HUES64 (cell line): ENCODE results near the gene PPT2.

Source experiments
- H3K27ac ChIP-seq: 2 replicates; pipeline ENCODE4 v1.7.0; 2013; ENCODE audit warnings: low read depth, low read length, inconsistent platforms
- H3K27me3 ChIP-seq: 2 replicates; pipeline ENCODE4 v1.6.1; 2013; ENCODE audit warnings: mild to moderate bottlenecking, low read length; ENCODE audit not compliant: insufficient read depth
- H3K36me3 ChIP-seq: 2 replicates; pipeline ENCODE4 v1.6.1; 2013; ENCODE audit warnings: mild to moderate bottlenecking, low read length; ENCODE audit not compliant: insufficient read depth
- H3K4me1 ChIP-seq: 2 replicates; pipeline ENCODE4 v1.6.1; 2013; ENCODE audit warnings: mild to moderate bottlenecking, low read length, moderate library complexity; ENCODE audit not compliant: insufficient read depth
- H3K4me3 ChIP-seq: 2 replicates; pipeline ENCODE4 v1.5.1; 2013; ENCODE audit warnings: mild to moderate bottlenecking, low read length, moderate library complexity
- H3K9ac ChIP-seq: 2 replicates; pipeline ENCODE4 v1.6.1; 2013; ENCODE audit warnings: mild to moderate bottlenecking, low read depth, low read length
- H3K9me3 ChIP-seq: 2 replicates; pipeline ENCODE4 v1.6.1; 2013; ENCODE audit warnings: low read depth, low read length; ENCODE audit not compliant: insufficient read depth
- WGBS: fragments of 150-250, 120-280 bp; methylation state at CpG from one replicate; pipeline ENCODE4 v1.1.7; 2013; ENCODE audit warnings: missing lambda C conversion rate; 5-methylcytosine and 5-hydroxymethylcytosine counted together

The PPT2 gene

DNA sequence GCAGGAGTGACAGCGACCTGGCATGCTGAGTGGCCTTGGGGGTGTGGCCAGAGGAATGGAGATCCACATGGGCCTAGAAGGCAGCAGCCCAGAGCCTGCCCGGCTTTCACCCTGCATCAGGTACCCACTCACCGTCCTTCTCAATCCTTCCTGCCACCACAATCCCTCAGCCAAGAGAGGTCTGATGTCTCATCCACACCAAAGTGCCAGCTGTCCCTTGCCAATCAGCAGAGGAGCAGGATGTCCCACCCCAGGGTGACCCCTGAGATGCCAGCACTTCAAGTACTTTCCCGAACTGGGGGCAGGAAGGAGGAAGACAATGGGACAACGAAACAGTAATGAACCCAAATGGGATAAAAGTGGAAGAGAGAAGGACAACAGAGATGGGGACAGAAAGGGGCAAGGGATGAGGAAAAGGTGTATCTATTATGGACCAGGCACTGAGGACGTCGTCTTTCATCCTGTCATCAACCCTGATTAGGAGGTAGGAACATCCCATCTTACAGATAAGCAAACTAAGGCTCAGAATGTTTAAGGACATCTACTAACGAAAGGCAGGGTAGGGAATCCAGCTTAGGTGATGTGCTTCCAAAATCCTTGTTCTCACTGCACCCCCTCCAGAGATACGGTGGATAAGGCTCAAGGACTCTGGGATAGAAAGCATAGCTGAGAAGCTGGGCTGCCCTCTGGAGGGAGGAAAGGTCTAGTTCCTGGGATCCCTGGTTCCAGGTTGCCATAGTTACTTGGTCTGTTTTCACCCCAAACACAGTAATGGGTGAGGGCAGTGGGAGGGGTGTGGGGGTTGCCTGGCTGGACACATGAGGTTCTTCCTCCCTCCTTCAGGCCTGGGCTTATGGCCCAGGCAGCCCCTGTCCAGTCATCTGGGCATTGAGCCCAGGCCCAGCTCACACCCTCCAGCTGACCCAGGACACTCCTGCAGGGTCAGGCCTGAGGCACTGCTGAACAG, 40.3 kb upstream of the PPT2 start:
- peaks cover 33% of the 10 kb centered on the region for H3K36me3 ChIP-seq
- no peak overlapping the region for H3K27ac ChIP-seq
- no peaks in the 10 kb centered on the region for H3K9me3 ChIP-seq
- H3K9ac ChIP-seq, result peak overlapping the region; percentile 56
- peaks cover 6% of the 10 kb centered on the region for H3K27me3 ChIP-seq
- no peak overlapping the region for H3K4me3 ChIP-seq
- WGBS, result 88% methylated on average over 9 of the region's 9 CpGs
- H3K4me1 ChIP-seq, result peaks cover 4% of the 10 kb centered on the region; the same call in 1 of the 2 replicates

DNA sequence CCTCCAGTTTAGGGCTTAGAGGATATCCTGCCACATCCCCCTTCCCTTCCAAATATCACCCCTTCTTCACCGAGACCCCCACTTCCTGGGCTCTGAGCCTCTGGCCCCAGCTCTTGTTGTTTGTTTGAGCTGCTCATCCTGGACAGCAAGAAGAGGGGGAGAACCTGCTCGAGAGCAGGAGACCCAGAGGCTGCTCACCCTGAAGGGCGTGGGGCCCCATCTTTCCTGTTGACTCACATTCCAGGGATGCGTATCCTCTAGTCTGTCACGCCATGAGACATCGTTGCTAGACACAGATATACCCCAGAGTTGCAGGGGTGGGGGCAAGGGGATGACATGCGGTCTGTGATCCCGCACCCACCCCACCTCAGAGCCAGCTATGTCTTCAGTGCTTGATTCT, 39.1 kb upstream of the PPT2 start:
- WGBS, result 94% methylated on average over 8 of the region's 8 CpGs

DNA sequence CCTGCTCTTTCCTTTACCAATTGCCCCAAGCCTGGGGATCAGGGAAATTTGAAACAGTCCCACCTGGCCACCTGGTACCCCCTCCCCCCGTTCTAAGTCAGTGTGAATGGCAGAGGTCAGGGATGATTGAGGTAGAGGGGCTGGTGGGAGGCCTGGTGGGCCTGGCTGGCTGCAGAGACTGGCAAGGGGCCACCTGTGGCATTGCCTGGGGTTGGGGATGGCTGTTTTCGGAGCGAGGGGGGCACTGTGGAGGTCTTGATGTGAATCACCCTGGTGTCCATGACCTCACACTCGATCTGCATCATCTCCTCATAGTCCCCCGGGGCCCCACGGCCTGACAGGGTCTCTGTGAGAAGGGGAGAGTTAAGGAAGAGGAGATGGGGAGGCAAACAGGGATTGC, 38.3 kb upstream of the PPT2 start:
- H3K9ac ChIP-seq, result no peak overlapping the region
- H3K27me3 ChIP-seq, result no peaks in the 10 kb centered on the region
- H3K27ac ChIP-seq, result no peak overlapping the region
- no peaks in the 10 kb centered on the region for H3K9me3 ChIP-seq
- WGBS, result 98% methylated on average over 6 of the region's 6 CpGs
- no peak overlapping the region for H3K4me3 ChIP-seq
- H3K4me1 ChIP-seq, result no peaks in the 10 kb centered on the region
- peaks cover 42% of the 10 kb centered on the region for H3K36me3 ChIP-seq

More for the DNA sequence above, 39.1 kb upstream of the PPT2 start:
- H3K27ac ChIP-seq, result no peak overlapping the region
- no peaks in the 10 kb centered on the region for H3K4me1 ChIP-seq
- H3K9ac ChIP-seq, result no peak overlapping the region
- peaks cover 38% of the 10 kb centered on the region for H3K36me3 ChIP-seq
- no peaks in the 10 kb centered on the region for H3K9me3 ChIP-seq
- no peaks in the 10 kb centered on the region for H3K27me3 ChIP-seq
- H3K4me3 ChIP-seq, result no peak overlapping the region

DNA sequence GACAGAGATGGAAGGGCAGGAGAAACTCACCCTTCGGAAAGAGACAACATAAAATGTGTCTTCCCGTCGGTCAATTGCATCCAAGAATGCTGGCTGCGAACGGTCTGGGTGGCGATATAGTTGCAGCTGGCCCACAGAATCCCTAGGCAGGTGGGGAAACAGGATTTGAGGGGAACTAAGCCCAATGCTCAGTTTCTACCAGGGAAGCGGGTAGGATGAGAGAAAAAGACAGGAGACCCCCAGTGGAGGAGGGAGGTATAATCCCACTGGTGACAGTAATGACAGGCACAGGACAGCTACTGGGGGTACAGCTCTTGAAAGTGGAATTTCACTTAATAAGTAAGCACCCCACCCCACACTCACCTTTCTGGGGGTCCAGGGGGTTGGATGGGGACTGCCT, 37.3 kb upstream of the PPT2 start:
- Histone ChIP-seq H3K9ac (no peak overlapping the region), H3K9me3 (no peaks in the 10 kb centered on the region), H3K36me3 (peaks cover 49% of the 10 kb centered on the region)

DNA sequence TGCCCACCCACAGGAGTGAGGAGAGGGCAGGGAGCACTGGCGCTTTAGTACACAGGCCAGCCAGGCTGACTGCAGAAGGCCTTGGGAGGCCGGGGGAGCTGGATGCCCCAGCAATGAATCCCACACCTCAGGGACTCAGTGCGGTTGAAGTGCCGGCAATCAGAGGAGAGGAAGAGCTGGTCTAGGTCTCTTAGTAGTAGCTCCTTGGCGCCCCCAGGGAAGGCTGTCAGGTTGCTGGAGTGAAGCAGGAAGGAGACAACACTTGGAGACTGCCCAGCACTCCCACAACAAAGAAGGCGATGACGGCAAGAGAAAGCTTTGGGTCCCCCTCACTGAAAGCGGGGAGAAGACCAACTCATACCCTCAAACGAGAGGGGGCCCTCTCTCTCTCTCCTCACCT, 36.5 kb upstream of the PPT2 start:
- Histone ChIP-seq H3K36me3 (peaks cover 52% of the 10 kb centered on the region), H3K4me1 (no peaks in the 10 kb centered on the region), H3K27me3 (no peaks in the 10 kb centered on the region), H3K9ac (no peak overlapping the region), H3K4me3 (no peak overlapping the region), H3K27ac (no peak overlapping the region), H3K9me3 (no peaks in the 10 kb centered on the region)
- WGBS, result 92% methylated on average over 9 of the region's 9 CpGs

More for the DNA sequence above, 37.3 kb upstream of the PPT2 start:
- Histone ChIP-seq H3K4me3 (no peak overlapping the region), H3K27ac (no peak overlapping the region), H3K27me3 (no peaks in the 10 kb centered on the region), H3K4me1 (no peaks in the 10 kb centered on the region)
- WGBS, result 91% methylated on average over 7 of the region's 7 CpGs

DNA sequence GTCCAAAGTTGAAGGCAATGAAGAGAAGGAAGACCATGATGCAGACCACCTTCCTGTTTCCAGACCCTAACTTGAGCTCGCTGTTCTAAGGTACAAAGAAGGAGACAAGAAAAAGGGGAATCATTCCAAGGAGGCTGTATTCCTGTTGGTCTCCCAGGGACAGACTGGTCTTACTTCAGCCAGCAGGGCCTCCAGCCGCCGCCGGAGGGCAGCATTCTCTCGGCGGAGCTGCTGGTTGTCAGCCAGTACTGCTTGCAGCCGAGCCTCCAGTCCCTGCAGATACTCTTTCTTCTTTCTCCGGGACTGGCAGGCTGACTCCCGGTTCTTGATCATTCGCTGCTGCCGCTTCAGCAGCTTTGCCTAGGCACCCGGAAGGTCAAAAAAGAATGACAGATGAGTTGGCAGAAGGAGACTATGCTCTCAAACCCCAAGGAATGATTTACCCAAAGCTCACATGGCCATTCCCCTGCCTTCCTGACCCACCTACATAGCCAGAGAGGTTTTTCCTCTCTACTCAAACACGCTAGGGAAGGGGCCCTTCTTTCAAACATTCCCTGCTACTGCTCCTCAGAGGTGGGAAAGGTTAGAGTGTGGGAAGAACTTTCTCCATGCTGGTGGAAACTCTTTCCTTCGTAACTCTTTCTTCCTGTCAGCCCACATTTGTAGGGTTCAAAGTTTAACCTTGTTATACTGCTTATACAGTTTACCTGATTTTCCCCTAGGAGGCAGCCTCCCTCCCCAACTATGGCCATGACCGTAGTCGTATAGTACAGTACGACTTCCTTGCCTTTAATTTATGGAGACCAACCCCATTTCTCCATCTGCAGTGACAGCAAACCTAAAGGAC, 34.9 kb upstream of the PPT2 start:
- Histone ChIP-seq H3K4me1 (no peaks in the 10 kb centered on the region), H3K36me3 (peaks cover 52% of the 10 kb centered on the region), H3K27me3 (no peaks in the 10 kb centered on the region), H3K4me3 (no peak overlapping the region), H3K9ac (no peak overlapping the region), H3K9me3 (no peaks in the 10 kb centered on the region), H3K27ac (no peak overlapping the region)
- 36% methylated on average over 17 of the region's 17 CpGs for WGBS

DNA sequence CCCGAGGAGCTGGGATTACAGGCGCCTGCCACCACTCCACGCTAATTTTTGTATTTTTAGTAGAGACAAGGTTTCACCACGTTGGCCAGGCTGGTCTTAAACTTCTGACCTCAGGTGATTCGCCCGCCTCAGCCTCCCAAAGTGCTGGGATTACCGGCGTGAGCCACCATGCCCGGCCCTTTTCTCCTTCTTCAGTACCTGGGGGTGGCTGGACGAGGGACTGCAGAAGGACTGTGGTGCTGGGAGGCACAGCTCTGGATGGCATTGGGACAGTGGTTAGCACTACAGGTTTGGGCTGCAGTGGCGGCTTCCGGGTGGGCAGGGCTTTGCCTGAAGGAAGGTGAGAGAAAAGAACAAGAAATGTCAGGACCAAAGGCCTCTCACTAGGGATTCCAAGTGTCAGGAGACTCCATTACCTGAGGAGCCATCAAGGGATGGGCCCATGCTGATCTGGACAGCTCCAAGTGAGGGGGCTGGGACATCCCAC, 33.3 kb upstream of the PPT2 start:
- H3K27me3 ChIP-seq, result no peaks in the 10 kb centered on the region
- no peaks in the 10 kb centered on the region for H3K9me3 ChIP-seq
- H3K9ac ChIP-seq, result no peak overlapping the region
- WGBS, result 92% methylated on average over 12 of the region's 12 CpGs
- no peak overlapping the region for H3K27ac ChIP-seq
- peaks cover 58% of the 10 kb centered on the region for H3K36me3 ChIP-seq
- no peak overlapping the region for H3K4me3 ChIP-seq
- no peaks in the 10 kb centered on the region for H3K4me1 ChIP-seq

DNA sequence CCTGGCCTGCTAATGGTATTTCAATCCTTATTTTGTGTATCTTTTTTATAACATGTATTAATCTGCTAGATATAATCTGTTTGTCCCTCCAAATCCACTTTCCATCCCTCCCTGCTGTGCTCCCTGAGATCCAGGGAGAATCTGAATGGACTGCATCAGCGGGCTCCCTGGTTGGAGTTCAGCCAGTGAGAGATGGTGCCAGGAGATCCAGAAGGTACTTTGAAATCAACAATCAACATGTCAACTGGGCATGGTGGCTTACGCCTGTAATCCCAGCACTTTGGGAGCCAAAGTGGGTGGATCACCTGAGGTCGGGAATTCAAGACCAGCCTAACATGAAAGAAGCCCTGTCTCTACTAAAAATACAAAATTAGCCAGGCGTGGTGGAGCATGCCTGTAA, 30.3 kb upstream of the PPT2 start:
- Histone ChIP-seq H3K27me3 (no peaks in the 10 kb centered on the region), H3K4me1 (peaks cover 6% of the 10 kb centered on the region; the same call in 1 of the 2 replicates), H3K9me3 (no peaks in the 10 kb centered on the region), H3K36me3 (peaks cover 41% of the 10 kb centered on the region), H3K9ac (no peak overlapping the region), H3K27ac (no peak overlapping the region), H3K4me3 (no peak overlapping the region)
- 94% methylated on average over 4 of the region's 4 CpGs for WGBS

DNA sequence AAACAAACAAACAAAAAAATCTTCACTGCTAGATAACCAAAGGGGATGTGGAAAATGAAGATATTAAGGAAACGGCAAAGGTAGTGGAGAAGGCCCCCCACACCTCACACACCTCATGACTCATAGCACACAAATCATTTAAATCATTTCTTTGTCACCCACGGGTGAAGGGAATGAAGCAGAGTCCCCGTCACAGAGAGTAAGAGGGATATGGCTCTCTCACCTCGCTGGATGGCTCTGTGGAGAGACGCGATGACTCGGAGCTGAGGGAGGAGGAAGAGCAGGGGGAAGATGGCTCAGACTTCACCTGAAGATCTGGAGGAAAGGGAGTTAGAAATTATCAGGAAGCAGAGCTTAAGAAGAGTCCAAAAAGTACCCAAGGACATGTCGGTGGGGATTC, 27.1 kb upstream of the PPT2 start:
- H3K27me3 ChIP-seq, result no peaks in the 10 kb centered on the region
- peak overlapping the region; percentile 96 for H3K4me3 ChIP-seq
- H3K4me1 ChIP-seq, result peaks cover 6% of the 10 kb centered on the region; the same call in 1 of the 2 replicates
- no peaks in the 10 kb centered on the region for H3K9me3 ChIP-seq
- 83% methylated on average over 7 of the region's 8 CpGs for WGBS
- H3K36me3 ChIP-seq, result peaks cover 25% of the 10 kb centered on the region
- H3K9ac ChIP-seq, result peak overlapping the region; percentile 97; the same call in 1 of the 2 replicates
- H3K27ac ChIP-seq, result no peak overlapping the region

DNA sequence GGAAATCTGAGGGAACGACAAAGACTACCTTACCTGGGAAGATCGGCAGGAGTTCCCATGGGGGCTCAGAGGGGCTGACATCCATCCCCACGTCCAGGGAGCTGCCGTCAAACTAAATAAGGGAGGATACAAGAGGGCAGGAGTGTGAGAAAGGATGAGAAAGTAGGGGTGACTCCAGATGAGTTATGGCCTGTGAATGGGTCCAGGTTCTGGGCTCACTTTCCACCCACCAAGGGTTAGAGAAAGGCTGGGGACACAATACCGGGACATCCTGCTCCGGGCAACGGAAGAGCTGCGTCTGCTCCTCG, 26.6 kb upstream of the PPT2 start:
- Histone ChIP-seq H3K27me3 (no peaks in the 10 kb centered on the region), H3K4me1 (peaks cover 6% of the 10 kb centered on the region; the same call in 1 of the 2 replicates), H3K9ac (peak overlapping the region; percentile 97), H3K4me3 (peak overlapping the region; percentile 96), H3K36me3 (peaks cover 22% of the 10 kb centered on the region), H3K9me3 (no peaks in the 10 kb centered on the region), H3K27ac (peak overlapping the region; percentile 96; the same call in 1 of the 2 replicates)
- WGBS, result 20% methylated on average over 9 of the region's 9 CpGs
